ENCODE results near the gene NUAK1. TPM values are rescaled to one million over a fixed set of nuclear protein-coding genes. Genes with fewer than 3 reads are reported as not detected.

Gene NUAK1
- total RNA-seq, 1 donor from 2014 or later, result not detected

DNA sequence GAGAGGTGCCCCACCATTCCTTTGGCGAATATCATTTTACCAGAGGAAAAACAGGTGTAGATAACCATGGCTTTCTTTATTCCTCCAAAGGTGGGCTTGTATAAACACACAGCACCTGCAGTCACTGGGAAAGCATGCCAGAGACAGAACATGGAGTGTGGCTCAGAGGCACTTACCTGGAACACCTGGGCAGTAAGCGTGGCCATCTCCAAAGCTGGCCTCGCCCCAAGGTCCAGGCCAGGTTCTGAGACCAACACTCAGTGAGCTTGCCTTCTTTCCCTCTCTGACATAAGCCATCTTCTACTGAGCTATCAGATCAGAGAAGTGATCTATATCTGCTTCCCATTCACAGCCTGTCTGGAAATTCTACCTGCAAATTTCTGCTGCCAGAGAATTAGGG is 70.5 kb downstream of the NUAK1 start:
- ATAC-seq (ENCODE audit: low read depth) (no peak), DNase-seq (no peak)
- Mint-ChIP-seq H3K27me3 (peaks cover 6% of the 10 kb centered on the region), H3K4me3 (no peak overlapping the region), H3K9me3 (no peaks in the 10 kb centered on the region), H3K36me3 (ENCODE audit: low read depth) (no peaks in the 10 kb centered on the region), H3K27ac (no peak overlapping the region), H3K4me1 (no peaks in the 10 kb centered on the region)
- ChIA-PET CTCF (no interaction called here), POLR2A (interaction anchor here (0.5 kb wide), 1 partner anchor 1149 kb away, joined by 3 read pairs; no protein-coding TSS in a partner anchor)
- TF ChIP-seq CTCF (IDR thresholded peaks at IDR 0.05), result no peak
- intact Hi-C loops (cut with micrococcal nuclease), result no loop called here

DNA sequence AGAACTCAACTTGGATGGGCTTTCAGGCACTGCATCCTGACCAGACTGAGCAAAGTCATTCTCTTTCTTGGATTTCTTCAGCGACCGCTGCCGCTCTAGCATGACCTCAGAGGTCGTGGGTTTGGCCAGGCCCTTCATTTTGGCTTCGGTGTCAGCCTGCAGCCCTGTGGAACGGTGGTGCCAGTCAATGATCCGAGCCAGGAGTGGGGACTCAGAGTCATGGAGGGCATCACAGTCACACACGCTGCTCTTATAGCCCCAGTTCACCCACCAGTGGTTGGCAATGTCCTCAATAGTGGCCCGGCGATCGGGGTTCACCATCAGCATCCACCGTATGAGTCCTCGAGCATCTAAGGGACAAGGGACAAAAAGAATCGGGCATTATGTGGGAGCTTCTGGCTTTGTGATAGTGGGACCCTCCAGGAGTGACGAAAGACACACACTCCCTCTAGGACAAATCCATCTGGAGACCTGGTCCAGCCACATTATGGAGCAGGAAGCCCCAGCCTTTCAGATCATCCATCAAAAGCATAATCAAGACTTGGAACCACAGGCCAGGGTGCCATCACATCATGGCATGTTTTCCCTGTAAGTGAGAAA is 71.0 kb downstream of the NUAK1 start:
- no peak for TF ChIP-seq CTCF (IDR thresholded peaks at IDR 0.05)
- intact Hi-C loops (cut with micrococcal nuclease), result no loop called here
- no peak for ATAC-seq (ENCODE audit: low read depth)
- Mint-ChIP-seq H3K9me3 (no peaks in the 10 kb centered on the region), H3K4me3 (no peak overlapping the region), H3K27ac (no peak overlapping the region), H3K27me3 (peaks cover 2% of the 10 kb centered on the region), H3K4me1 (no peaks in the 10 kb centered on the region), H3K36me3 (ENCODE audit: low read depth) (no peaks in the 10 kb centered on the region)
- DNase-seq, result no peak
- POLR2A ChIA-PET, result interaction anchor here (0.5 kb wide), 1 partner anchor 1149 kb away, joined by 3 read pairs; no protein-coding TSS in a partner anchor
- CTCF ChIA-PET, result no interaction called here

- no peaks in the 10 kb centered on the region for H3K36me3 Mint-ChIP-seq (ENCODE audit: low read depth)
- H3K9me3 Mint-ChIP-seq, result no peaks in the 10 kb centered on the region
- H3K4me1 Mint-ChIP-seq, result no peaks in the 10 kb centered on the region
- no peak for ATAC-seq (ENCODE audit: low read depth)
- no peak for TF ChIP-seq CTCF (IDR thresholded peaks at IDR 0.05)
- no peak overlapping the region for H3K4me3 Mint-ChIP-seq
- DNase-seq, result no peak
- POLR2A ChIA-PET, result no interaction called here
- no peak overlapping the region for H3K27ac Mint-ChIP-seq
- H3K27me3 Mint-ChIP-seq, result no peaks in the 10 kb centered on the region
- CTCF ChIA-PET, result no interaction called here
- intact Hi-C loops (cut with micrococcal nuclease), result no loop called here
Measured at GRCh38 chr12:106066726-106067325, 71.9 kb downstream of the NUAK1 start.

DNA sequence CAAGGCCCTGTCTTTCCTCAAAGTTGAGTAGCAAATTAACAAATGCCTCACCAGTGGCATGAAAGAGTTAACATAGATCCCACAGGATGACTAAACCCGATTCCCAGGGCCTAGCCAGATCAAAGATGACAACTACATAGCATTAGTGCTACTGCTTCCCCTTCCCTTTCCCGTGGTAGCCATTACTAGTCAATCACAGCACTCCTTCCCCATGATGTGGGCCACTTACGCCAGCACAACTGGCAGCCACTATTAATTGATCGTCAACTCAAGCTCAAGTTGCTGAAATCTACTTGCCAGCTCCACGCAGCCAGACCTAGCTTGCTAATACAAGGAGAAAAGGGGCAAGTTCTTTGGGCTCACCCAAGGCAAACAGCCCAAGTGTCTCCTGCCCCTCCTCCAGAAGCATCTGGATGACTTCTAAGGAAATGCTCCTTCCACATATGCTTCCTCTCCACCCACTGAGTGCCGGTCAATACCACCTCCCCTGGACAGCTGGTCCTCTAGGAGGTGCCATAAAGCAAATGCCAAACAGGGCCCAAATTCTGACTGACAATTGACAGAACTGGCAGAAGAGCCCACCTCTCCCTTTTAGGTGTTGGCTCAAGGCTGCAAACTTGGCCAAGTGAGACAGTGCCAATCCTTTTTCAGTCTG is 72.6 kb downstream of the NUAK1 start:
- POLR2A ChIA-PET, result no interaction called here
- CTCF ChIA-PET, result no interaction called here
- H3K36me3 Mint-ChIP-seq (ENCODE audit: low read depth), result no peaks in the 10 kb centered on the region
- H3K27me3 Mint-ChIP-seq, result no peaks in the 10 kb centered on the region
- no peak for TF ChIP-seq CTCF (IDR thresholded peaks at IDR 0.05)
- ATAC-seq (ENCODE audit: low read depth) (no peak), DNase-seq (no peak)
- H3K27ac Mint-ChIP-seq, result no peak overlapping the region
- no peaks in the 10 kb centered on the region for H3K9me3 Mint-ChIP-seq
- intact Hi-C loops (cut with micrococcal nuclease), result no loop called here
- H3K4me1 Mint-ChIP-seq, result no peaks in the 10 kb centered on the region
- no peak overlapping the region for H3K4me3 Mint-ChIP-seq

GRCh38 chr12:106065506-106065905 is 73.2 kb downstream of the NUAK1 start:
- CTCF ChIA-PET, result no interaction called here
- H3K27ac Mint-ChIP-seq, result no peak overlapping the region
- DNase-seq, result no peak
- TF ChIP-seq CTCF (IDR thresholded peaks at IDR 0.05), result no peak
- intact Hi-C loops (cut with micrococcal nuclease), result no loop called here
- POLR2A ChIA-PET, result no interaction called here
- ATAC-seq (ENCODE audit: low read depth), result no peak
- no peaks in the 10 kb centered on the region for H3K36me3 Mint-ChIP-seq (ENCODE audit: low read depth)
- H3K27me3 Mint-ChIP-seq, result no peaks in the 10 kb centered on the region
- H3K9me3 Mint-ChIP-seq, result no peaks in the 10 kb centered on the region
- no peak overlapping the region for H3K4me3 Mint-ChIP-seq
- H3K4me1 Mint-ChIP-seq, result no peaks in the 10 kb centered on the region
